ENCODE measurements around the gene HAUS3. TPM values are rescaled to one million over a fixed set of nuclear protein-coding genes. Genes with fewer than 3 reads are reported as not detected.

Gene HAUS3
- total and polyA plus RNA-seq, 2 experiments from 2014 or later = 15.2 to 16.3 TPM

- Histone ChIP-seq H3K27ac (no peak overlapping the region), H3K27me3 (no peaks in the 10 kb centered on the region), H3K36me3 (peaks cover 5% of the 10 kb centered on the region), H3K4me3 (no peak overlapping the region), H3K4me1 (ENCODE audit: low read depth) (no peaks in the 10 kb centered on the region), H3K9me3 (ENCODE audit: low read depth) (no peaks in the 10 kb centered on the region)
- DNase-seq (ENCODE audit: low read depth in 1 of 2, low spot score in 1 of 2) = no peak
- TF ChIP-seq, protein P1, sequence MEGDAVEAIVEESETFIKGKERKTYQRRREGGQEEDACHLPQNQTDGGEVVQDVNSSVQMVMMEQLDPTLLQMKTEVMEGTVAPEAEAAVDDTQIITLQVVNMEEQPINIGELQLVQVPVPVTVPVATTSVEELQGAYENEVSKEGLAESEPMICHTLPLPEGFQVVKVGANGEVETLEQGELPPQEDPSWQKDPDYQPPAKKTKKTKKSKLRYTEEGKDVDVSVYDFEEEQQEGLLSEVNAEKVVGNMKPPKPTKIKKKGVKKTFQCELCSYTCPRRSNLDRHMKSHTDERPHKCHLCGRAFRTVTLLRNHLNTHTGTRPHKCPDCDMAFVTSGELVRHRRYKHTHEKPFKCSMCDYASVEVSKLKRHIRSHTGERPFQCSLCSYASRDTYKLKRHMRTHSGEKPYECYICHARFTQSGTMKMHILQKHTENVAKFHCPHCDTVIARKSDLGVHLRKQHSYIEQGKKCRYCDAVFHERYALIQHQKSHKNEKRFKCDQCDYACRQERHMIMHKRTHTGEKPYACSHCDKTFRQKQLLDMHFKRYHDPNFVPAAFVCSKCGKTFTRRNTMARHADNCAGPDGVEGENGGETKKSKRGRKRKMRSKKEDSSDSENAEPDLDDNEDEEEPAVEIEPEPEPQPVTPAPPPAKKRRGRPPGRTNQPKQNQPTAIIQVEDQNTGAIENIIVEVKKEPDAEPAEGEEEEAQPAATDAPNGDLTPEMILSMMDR (IDR thresholded peaks at IDR 0.05; ENCODE audit: low read depth, low read length) = no peak
These were observed 14.3 kb upstream of the HAUS3 start for GRCh38 chr4:2256156-2256731.

DNA sequence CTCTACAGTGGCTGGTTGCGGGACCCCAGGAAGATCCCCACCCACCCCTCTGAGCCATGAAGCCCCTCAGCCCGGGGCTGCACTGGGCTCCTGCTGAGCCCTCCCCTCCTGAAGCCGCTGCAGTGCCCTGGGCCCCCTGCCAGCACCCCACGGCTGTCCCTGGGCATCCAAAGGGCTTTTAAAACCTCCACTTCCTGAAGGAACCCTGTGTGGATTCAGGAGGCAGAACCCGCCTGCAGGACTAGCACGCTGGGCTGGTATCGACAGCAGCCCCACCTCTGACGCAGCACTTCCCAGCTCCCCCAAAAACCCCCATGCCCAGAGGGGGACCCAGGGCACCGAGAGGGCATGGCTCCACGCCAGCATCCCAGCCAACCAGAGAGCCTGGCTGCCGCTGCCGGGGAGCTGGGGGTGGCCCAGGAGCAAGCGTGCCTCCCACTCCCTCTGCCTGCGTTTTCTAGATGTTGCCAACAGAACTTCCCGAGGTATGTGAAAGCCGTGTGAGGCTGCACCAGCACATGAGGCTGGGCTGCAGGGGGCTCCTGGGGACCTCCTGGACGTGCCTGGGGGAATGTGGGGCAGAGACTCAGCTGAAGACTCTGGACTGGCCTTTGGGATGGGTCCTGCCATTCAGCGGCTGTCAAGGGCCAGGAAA, 13.7 kb upstream of the HAUS3 start:
- no peak overlapping the region for H3K27ac ChIP-seq
- H3K27me3 ChIP-seq = no peaks in the 10 kb centered on the region
- TF ChIP-seq, protein P1 (IDR thresholded peaks at IDR 0.05; ENCODE audit: low read depth, low read length) = no peak
- H3K9me3 ChIP-seq (ENCODE audit: low read depth) = no peaks in the 10 kb centered on the region
- peaks cover 5% of the 10 kb centered on the region for H3K36me3 ChIP-seq
- no peaks in the 10 kb centered on the region for H3K4me1 ChIP-seq (ENCODE audit: low read depth)
- H3K4me3 ChIP-seq = no peak overlapping the region
- peak in 1 of 2 donors; percentile 76 for DNase-seq (ENCODE audit: low read depth in 1 of 2, low spot score in 1 of 2)

- Histone ChIP-seq H3K27ac (no peak overlapping the region), H3K4me1 (ENCODE audit: low read depth) (no peaks in the 10 kb centered on the region), H3K36me3 (peaks cover 9% of the 10 kb centered on the region), H3K9me3 (ENCODE audit: low read depth) (no peaks in the 10 kb centered on the region), H3K27me3 (no peaks in the 10 kb centered on the region), H3K4me3 (no peak overlapping the region)
- no peak for DNase-seq (ENCODE audit: low read depth in 1 of 2, low spot score in 1 of 2)
- TF ChIP-seq, protein P1 (IDR thresholded peaks at IDR 0.05; ENCODE audit: low read depth, low read length) = no peak
These were observed 13.0 kb upstream of the HAUS3 start for GRCh38 chr4:2254665-2255500.

GRCh38 chr4:2253160-2254084, 11.5 kb upstream of the HAUS3 start:
- no peaks in the 10 kb centered on the region for H3K4me1 ChIP-seq (ENCODE audit: low read depth)
- H3K4me3 ChIP-seq = no peak overlapping the region
- no peak for DNase-seq (ENCODE audit: low read depth in 1 of 2, low spot score in 1 of 2)
- no peak overlapping the region for H3K27ac ChIP-seq
- no peaks in the 10 kb centered on the region for H3K27me3 ChIP-seq
- TF ChIP-seq, protein P1 (IDR thresholded peaks at IDR 0.05; ENCODE audit: low read depth, low read length) = no peak
- no peaks in the 10 kb centered on the region for H3K9me3 ChIP-seq (ENCODE audit: low read depth)
- peaks cover 10% of the 10 kb centered on the region for H3K36me3 ChIP-seq

GRCh38 chr4:2252530-2253091, 10.7 kb upstream of the HAUS3 start:
- DNase-seq (ENCODE audit: low read depth in 1 of 2, low spot score in 1 of 2) = no peak
- H3K27me3 ChIP-seq = no peaks in the 10 kb centered on the region
- H3K36me3 ChIP-seq = peaks cover 10% of the 10 kb centered on the region
- no peaks in the 10 kb centered on the region for H3K4me1 ChIP-seq (ENCODE audit: low read depth)
- no peaks in the 10 kb centered on the region for H3K9me3 ChIP-seq (ENCODE audit: low read depth)
- TF ChIP-seq, protein P1 (IDR thresholded peaks at IDR 0.05; ENCODE audit: low read depth, low read length) = no peak
- H3K4me3 ChIP-seq = no peak overlapping the region
- no peak overlapping the region for H3K27ac ChIP-seq
